Right lobe of liver (tissue), 6 donors: Measurements from ENCODE around the gene MBOAT1. TPM values are rescaled to one million over a fixed set of nuclear protein-coding genes. Genes with fewer than 3 reads are reported as not detected.

Source experiments
- ATAC-seq, 4 donors: fragments of 200-7000 bp; cut with Tn5 transposase; one replicate each; pipeline ENCODE4 v1.9.1; 2020; ENCODE audit warnings: mild to moderate bottlenecking in 4 of 4, moderate library complexity in 4 of 4
- DNase-seq, 3 donors: peaks; one replicate each; pipeline ENCODE4 v3.0.0-alpha.2; 2020
- H3K27ac ChIP-seq, 3 donors: fragments of 200-600 bp; one replicate each; pipeline ENCODE4 v1.8.0; 2022
- H3K27me3 ChIP-seq, 2 donors: fragments of 200-600 bp; one replicate each; pipeline ENCODE4 v1.8.0; 2022
- H3K36me3 ChIP-seq, 4 donors: fragments of 200-600 bp; sonication (generic) in 1 of 4; one replicate each; pipeline versions ENCODE4 v1.5.1 to v1.8.0; 2017 to 2022; ENCODE audit warnings: control low read depth in 1 of 4
- H3K4me1 ChIP-seq, 4 donors: fragments of 200-600 bp; sonication (generic) in 1 of 4; one replicate each; pipeline versions ENCODE4 v1.5.1 to v1.8.0; 2017 to 2022; ENCODE audit warnings: control low read depth in 1 of 4
- H3K4me3 ChIP-seq, 3 donors: fragments of 200-600 bp; one replicate each; pipeline ENCODE4 v1.8.0; 2022
- H3K9me3 ChIP-seq, 4 donors: fragments of 200-600 bp; sonication (generic) in 1 of 4; one replicate each; pipeline versions ENCODE4 v1.5.1 to v1.8.0; 2017 to 2022; ENCODE audit warnings: control low read depth in 1 of 4
- POLR2A ChIP-seq: fragments of 450-650 bp; IDR thresholded peaks from one replicate; pipeline ENCODE4 v1.6.1; 2017; ENCODE audit warnings: antibody characterized with exemption, mild to moderate bottlenecking
- WGBS: methylation state at CpG from one replicate; pipeline ENCODE4 v1.1.6; 2018; ENCODE audit warnings: low coverage, low lambda C conversion rate; ENCODE audit not compliant: insufficient coverage; ENCODE audit errors: missing lambda C conversion rate; 5-methylcytosine and 5-hydroxymethylcytosine counted together
- intact Hi-C, 2 donors: fragments of 100-400 bp; cut with DNase I; formaldehyde crosslinking; loops; one replicate each; pipeline versions ENCODE4 v1.11.2 to v1.14.1; 2022
- total RNA-seq, 6 experiments: library from RNA; depleted of rRNA in 2 of 6; stranded (reverse); fragments of >200 nt in 2 of 6; fragmentation: NEBNext Ultra II Directional in 3 of 6; extraction: Animal tissue kit (Norgen Biotek cat#: 25700) in 3 of 6; gene quantifications; one replicate each; pipeline versions ENCODE4 v1.1.0 to v1.2.4, GENCODE V29; 2016 to 2023
- TF ChIP-seq, protein P1 (sequence below), 4 donors: fragments of 200-600 bp in 3 of 4; fragments of 450-650 bp in 1 of 4; IDR thresholded peaks; one replicate each; pipeline versions ENCODE4 v1.5.1 to v1.8.0; 2016 to 2022; ENCODE audit warnings: antibody characterized with exemption in 4 of 4, mild to moderate bottlenecking in 2 of 4
- donor health status: DM: no; HTN: yes; CAD: no.
- donor health status: DM: no; HTN: no; CAD: no.
- donor health status: DM: no; HTN: no; CAD: no.
- donor health status: DM: no; HTN: yes; CAD: no.
- donor health status: DM: no; HTN: yes; CAD: no.

Gene MBOAT1
- total RNA-seq, 6 experiments from 2014 or later = 3.6 to 10.0 (median 5.9) TPM

DNA sequence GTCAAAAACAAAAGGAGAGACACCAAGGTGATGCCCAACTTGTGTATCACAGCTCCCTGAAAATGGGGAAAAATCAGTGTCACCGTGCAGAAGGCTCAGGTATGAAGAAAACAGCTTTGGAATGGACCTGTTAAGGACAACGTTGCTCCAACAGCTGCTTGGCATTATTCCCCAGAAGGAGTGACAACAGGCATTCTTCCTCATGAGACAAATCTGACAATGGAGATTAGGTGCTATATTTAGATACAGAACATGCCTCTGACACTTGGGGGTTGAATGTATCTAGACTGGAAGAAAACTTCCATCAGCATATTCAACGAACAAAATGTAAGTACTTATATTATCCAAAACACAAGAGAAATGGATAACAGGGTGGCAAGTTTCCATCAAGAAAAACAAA, 87.7 kb downstream of the MBOAT1 start:
- Histone ChIP-seq H3K9me3 (no peaks in the 10 kb centered on the region), H3K4me1 (peaks cover 0 to 5% (median 0%) of the 10 kb centered on the region in 4 donors), H3K27ac (no peak overlapping the region), H3K36me3 (peaks cover 0 to under 1% (median 0%) of the 10 kb centered on the region in 4 donors), H3K4me3 (no peak overlapping the region), H3K27me3 (no peaks in the 10 kb centered on the region)
- no peak for ATAC-seq
- intact Hi-C loops = no loop called here
- TF ChIP-seq POLR2A = no peak
- TF ChIP-seq, protein P1, sequence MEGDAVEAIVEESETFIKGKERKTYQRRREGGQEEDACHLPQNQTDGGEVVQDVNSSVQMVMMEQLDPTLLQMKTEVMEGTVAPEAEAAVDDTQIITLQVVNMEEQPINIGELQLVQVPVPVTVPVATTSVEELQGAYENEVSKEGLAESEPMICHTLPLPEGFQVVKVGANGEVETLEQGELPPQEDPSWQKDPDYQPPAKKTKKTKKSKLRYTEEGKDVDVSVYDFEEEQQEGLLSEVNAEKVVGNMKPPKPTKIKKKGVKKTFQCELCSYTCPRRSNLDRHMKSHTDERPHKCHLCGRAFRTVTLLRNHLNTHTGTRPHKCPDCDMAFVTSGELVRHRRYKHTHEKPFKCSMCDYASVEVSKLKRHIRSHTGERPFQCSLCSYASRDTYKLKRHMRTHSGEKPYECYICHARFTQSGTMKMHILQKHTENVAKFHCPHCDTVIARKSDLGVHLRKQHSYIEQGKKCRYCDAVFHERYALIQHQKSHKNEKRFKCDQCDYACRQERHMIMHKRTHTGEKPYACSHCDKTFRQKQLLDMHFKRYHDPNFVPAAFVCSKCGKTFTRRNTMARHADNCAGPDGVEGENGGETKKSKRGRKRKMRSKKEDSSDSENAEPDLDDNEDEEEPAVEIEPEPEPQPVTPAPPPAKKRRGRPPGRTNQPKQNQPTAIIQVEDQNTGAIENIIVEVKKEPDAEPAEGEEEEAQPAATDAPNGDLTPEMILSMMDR (IDR thresholded peaks at IDR 0.05) = no peak
- WGBS = 47% methylated on average over 3 of the region's 3 CpGs
- no peak for DNase-seq

- Histone ChIP-seq H3K27me3 (no peaks in the 10 kb centered on the region), H3K9me3 (no peaks in the 10 kb centered on the region), H3K27ac (no peak overlapping the region), H3K4me1 (no peaks in the 10 kb centered on the region), H3K36me3 (peaks cover 0 to 18% (median 0%) of the 10 kb centered on the region in 4 donors), H3K4me3 (no peak overlapping the region)
- 83% methylated on average over 6 of the region's 6 CpGs for WGBS
- no peak for TF ChIP-seq POLR2A
- TF ChIP-seq, protein P1 (IDR thresholded peaks at IDR 0.05) = no peak
- ATAC-seq (no peak), DNase-seq (no peak)
- intact Hi-C loops = no loop called here
Observed at GRCh38 chr6:20119485-20119884, 92.8 kb downstream of the MBOAT1 start.

DNA sequence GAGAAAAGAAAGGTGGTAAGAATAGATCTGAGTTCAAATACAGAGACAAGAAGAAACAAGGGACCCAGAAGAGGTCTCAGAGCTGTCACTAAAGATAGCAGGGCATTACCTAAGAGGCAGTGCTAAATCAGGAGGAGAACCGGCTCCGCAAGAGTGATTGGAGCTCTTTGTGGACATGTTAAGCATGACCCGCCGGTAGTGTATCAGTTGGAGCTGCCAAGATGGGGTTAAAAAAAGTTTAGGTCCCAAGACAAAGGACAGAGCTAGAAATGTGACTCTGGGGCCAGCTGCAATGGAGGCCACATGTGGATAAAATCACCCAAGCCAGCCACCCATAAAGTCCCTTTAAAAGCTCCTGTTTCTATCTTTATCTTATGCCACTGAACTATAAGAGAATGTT, 93.4 kb downstream of the MBOAT1 start:
- Histone ChIP-seq H3K27ac (no peak overlapping the region), H3K4me3 (no peak overlapping the region), H3K36me3 (peaks cover 0 to 21% (median 0%) of the 10 kb centered on the region in 4 donors), H3K9me3 (no peaks in the 10 kb centered on the region), H3K27me3 (no peaks in the 10 kb centered on the region), H3K4me1 (no peaks in the 10 kb centered on the region)
- no peak for ATAC-seq
- TF ChIP-seq, protein P1 (IDR thresholded peaks at IDR 0.05) = no peak
- no peak for TF ChIP-seq POLR2A
- 100% methylated on average over 2 of the region's 4 CpGs for WGBS
- no peak for DNase-seq
- intact Hi-C loops = no loop called here

DNA sequence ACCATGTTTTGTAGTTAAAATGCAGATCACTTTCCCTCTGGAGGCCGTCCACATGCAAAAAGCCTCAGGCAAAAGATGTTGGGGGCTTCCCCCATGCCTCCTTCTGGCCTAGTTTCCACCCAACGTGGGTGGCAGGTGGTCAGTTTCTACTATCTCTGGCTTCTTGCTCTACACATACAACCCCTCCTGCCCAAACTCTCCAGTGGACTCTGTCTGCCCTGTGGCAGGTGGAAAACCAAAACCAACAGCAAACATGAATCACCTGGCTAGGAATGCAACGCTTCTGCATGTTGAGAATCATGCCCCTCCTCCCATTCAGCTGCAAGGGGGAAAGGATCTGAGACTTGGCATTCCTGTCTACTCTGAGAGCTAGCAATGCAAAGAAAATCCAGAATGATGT, 94.8 kb downstream of the MBOAT1 start:
- 49% methylated on average over 3 of the region's 3 CpGs for WGBS
- Histone ChIP-seq H3K9me3 (no peaks in the 10 kb centered on the region), H3K4me3 (no peak overlapping the region), H3K4me1 (no peaks in the 10 kb centered on the region), H3K36me3 (peaks cover 0 to 21% (median 0%) of the 10 kb centered on the region in 4 donors), H3K27me3 (no peaks in the 10 kb centered on the region), H3K27ac (no peak overlapping the region)
- ATAC-seq (peak in 1 of 4 donors; percentile 80), DNase-seq (no peak)
- intact Hi-C loops = no loop called here
- TF ChIP-seq, protein P1 (IDR thresholded peaks at IDR 0.05) = no peak
- no peak for TF ChIP-seq POLR2A

DNA sequence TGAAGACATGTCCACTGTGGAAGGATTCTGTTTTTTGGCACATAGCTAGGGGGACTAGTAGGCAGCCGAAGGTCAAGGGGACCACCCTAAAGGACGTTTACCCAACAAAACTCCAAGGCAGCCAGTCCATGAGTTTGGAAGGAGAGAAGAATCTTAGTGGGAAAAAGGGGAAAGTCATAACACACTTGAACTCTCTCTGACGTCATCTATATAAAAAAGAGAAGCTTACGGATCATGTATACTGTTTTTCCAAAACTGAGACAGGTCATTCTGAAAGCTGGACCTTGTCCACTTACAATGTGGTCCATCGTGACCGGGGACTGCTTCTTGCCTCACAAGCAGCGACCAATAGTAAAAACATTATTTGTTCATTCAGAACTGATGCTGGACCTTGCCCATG, 95.5 kb downstream of the MBOAT1 start:
- ATAC-seq (no peak), DNase-seq (no peak)
- 85% methylated on average over 5 of the region's 7 CpGs for WGBS
- no peaks in the 10 kb centered on the region for H3K9me3 ChIP-seq
- H3K4me1 ChIP-seq = no peaks in the 10 kb centered on the region
- H3K27ac ChIP-seq = no peak overlapping the region
- intact Hi-C loops = no loop called here
- no peak for TF ChIP-seq POLR2A
- TF ChIP-seq, protein P1 (IDR thresholded peaks at IDR 0.05) = no peak
- H3K4me3 ChIP-seq = no peak overlapping the region
- peaks cover 0 to 21% (median 0%) of the 10 kb centered on the region in 4 donors for H3K36me3 ChIP-seq
- no peaks in the 10 kb centered on the region for H3K27me3 ChIP-seq
